IPS-18a (cell line): ENCODE measurements around the gene VANGL2.

Experiments used
- H3K27ac ChIP-seq: one replicate; pipeline ENCODE4 v1.5.1; 2013; ENCODE audit warnings: low read length
- H3K27me3 ChIP-seq: one replicate; pipeline ENCODE4 v1.6.1; 2013; ENCODE audit warnings: mild to moderate bottlenecking, low read length; ENCODE audit not compliant: control insufficient read depth, insufficient read depth
- H3K36me3 ChIP-seq: one replicate; pipeline ENCODE4 v1.6.1; 2013; ENCODE audit warnings: low read depth, low read length; ENCODE audit not compliant: control insufficient read depth
- H3K4me1 ChIP-seq: one replicate; pipeline ENCODE4 v1.6.1; 2013; ENCODE audit warnings: low read depth, low read length; ENCODE audit not compliant: control insufficient read depth
- H3K4me3 ChIP-seq: one replicate; pipeline ENCODE4 v1.5.1; 2013; ENCODE audit warnings: low read length
- H3K9ac ChIP-seq: one replicate; pipeline ENCODE4 v1.6.1; 2013; ENCODE audit warnings: mild to moderate bottlenecking, low read length, moderate library complexity
- H3K9me3 ChIP-seq: one replicate; pipeline ENCODE4 v1.6.1; 2013; ENCODE audit warnings: low read depth, low read length; ENCODE audit not compliant: control insufficient read depth

Gene VANGL2

DNA sequence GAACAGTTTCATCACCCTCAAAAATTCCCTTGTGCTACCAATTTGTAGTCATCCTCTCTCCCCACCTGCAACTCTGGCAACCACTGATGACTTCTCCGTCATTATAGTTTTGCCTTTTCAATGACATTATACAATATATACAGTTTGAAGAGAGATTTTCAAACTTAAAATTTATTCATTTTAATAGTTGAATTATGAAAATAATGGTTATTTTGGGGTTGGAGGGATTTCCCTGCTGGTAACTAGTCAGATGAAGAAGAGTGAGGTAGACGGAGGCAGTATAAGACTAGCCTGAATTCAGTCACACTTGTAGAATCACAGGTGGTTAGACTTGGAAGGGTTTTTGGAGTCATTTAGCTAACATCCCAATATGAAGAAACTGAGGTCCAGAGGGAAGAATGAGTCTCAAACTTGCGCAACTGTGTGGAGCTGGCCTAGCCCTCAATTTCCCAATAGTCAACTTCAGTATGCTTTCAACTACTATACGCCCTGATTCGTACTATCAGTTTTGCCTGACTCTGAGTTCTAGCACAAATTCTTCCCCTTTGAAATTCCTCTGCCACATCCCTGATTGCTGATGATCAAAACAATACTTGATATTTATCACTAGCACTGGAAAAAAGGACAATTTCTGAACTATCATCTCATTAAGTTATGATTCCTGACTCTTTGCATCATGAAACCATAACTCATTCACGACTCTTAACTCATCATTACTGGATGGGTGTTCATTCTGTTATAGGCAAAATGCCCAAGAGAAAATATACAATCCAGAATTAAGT, 54.2 kb downstream of the VANGL2 start:
- H3K27ac ChIP-seq = no peak overlapping the region

DNA sequence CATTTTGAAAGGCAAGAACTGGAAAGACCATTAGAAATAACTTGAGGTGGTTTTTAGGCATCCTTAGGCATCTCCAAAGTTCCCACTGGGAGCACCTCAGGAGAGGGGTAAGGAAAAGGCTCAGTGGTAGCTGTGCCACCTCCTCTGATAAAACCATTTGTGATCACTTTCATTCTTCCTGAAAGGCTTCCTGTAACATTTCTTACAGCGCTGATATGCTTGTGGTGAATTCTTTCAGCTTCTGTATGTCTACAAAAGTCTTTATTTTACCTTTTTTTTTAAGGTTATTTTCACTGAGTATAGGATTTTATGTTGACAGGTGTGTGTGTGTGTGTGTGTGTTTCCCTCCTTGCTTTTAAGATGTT, 54.8 kb downstream of the VANGL2 start:
- H3K9me3 ChIP-seq = no peaks in the 10 kb centered on the region
- no peaks in the 10 kb centered on the region for H3K27me3 ChIP-seq
- H3K4me1 ChIP-seq = peaks cover 7% of the 10 kb centered on the region
- no peak overlapping the region for H3K9ac ChIP-seq
- H3K27ac ChIP-seq = no peak overlapping the region
- H3K36me3 ChIP-seq = no peaks in the 10 kb centered on the region
- no peak overlapping the region for H3K4me3 ChIP-seq

More for the DNA sequence above, 54.2 kb downstream of the VANGL2 start:
- H3K36me3 ChIP-seq = no peaks in the 10 kb centered on the region
- peaks cover 6% of the 10 kb centered on the region for H3K4me1 ChIP-seq
- H3K9me3 ChIP-seq = no peaks in the 10 kb centered on the region
- no peak overlapping the region for H3K4me3 ChIP-seq
- no peak overlapping the region for H3K9ac ChIP-seq
- no peaks in the 10 kb centered on the region for H3K27me3 ChIP-seq

DNA sequence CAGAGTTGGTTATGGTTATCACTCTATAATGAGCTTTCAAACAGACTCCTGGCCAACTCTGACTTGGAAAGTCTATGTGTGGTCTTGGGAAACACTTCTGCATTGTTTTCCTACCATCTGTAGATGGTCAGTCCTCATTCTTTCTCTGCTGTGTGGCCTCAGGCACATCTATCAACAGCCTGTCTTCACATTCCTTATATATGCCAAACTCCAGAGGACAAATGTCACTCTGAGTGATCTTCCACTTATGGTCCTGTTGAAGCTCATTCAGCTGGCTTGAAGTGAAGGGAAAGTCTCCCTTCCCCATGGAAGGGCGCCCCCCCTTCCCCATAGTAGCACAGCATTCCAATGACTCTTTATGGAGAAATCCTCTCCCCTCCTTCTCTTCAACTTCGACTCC, 58.7 kb downstream of the VANGL2 start:
- Histone ChIP-seq H3K9ac (no peak overlapping the region), H3K36me3 (no peaks in the 10 kb centered on the region), H3K27me3 (no peaks in the 10 kb centered on the region), H3K27ac (no peak overlapping the region), H3K4me1 (peaks cover 13% of the 10 kb centered on the region), H3K4me3 (no peak overlapping the region), H3K9me3 (no peaks in the 10 kb centered on the region)

DNA sequence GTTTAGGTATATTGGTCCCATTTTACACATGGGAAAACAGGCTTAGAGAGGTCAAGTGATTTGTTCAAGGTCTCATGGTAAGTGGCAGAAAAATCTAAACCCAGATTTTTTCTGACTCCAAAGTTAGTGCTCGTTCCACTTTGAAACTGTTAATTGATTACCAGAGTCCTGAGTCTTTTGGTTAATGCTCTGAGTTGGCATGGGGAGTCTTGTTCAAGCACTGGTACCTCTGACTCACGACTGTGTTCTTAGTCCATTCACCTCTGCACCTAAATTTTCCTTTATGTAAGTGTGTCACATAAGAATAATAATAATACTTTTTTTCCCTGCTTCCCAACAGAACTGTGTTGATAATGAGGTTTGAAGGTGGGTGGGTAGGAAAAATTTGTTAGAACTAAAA, 59.3 kb downstream of the VANGL2 start:
- Histone ChIP-seq H3K36me3 (no peaks in the 10 kb centered on the region), H3K4me3 (no peak overlapping the region), H3K4me1 (peaks cover 13% of the 10 kb centered on the region), H3K27ac (no peak overlapping the region), H3K9me3 (no peaks in the 10 kb centered on the region), H3K27me3 (no peaks in the 10 kb centered on the region), H3K9ac (no peak overlapping the region)

DNA sequence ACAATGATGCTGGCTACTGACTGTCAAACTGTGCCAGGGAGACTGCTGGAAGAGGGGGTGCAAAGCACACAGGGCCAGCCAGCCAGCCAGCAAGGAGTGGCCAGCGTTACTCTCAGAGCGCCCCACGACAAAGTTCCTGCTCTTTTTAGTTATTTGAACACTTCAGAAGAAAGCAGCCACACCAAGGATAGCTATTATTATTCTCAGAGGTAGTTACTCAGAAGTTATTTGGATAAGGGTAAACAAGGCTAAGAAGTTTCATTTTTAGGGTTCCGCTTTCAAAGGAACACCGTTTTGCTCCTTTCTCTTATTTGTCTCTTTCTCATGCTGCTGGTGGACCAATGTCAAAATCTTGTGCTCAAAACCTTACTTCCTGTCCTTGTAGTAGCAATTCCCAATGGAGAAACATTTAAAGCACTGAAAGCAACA, 59.9 kb downstream of the VANGL2 start:
- no peaks in the 10 kb centered on the region for H3K36me3 ChIP-seq
- no peaks in the 10 kb centered on the region for H3K9me3 ChIP-seq
- no peak overlapping the region for H3K9ac ChIP-seq
- H3K27ac ChIP-seq = no peak overlapping the region
- no peaks in the 10 kb centered on the region for H3K27me3 ChIP-seq
- peaks cover 13% of the 10 kb centered on the region for H3K4me1 ChIP-seq
- no peak overlapping the region for H3K4me3 ChIP-seq

DNA sequence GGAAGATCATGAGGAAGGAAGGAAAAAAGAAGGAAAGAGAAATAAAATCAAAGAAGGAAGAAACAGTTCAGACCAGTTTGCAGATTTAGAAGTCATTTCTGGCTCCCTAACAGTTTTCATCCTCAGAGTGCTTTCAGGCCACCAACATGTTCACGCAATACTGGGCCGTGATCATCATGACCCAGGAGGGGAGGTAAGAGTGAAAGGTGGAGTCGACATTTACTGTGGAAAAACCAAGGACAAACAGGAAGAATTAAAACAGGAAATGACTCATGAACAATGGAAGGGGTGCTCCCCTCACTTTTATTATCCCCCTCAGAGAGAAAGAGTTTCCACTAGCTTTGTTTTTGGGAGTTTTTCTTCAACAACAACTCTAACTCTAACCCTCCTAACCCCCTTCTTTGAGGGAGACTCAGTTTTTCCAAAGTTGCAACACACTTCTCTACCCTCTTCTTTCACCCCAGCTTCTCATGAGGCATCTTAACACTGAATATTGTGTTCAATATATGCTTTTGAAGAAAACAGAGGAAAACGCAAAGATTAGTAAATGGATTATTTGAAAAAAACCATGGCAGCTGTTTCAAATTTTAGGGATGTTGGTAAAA, 60.4 kb downstream of the VANGL2 start:
- Histone ChIP-seq H3K27ac (no peak overlapping the region), H3K36me3 (no peaks in the 10 kb centered on the region), H3K9me3 (no peaks in the 10 kb centered on the region), H3K4me3 (no peak overlapping the region), H3K4me1 (peaks cover 13% of the 10 kb centered on the region), H3K27me3 (no peaks in the 10 kb centered on the region), H3K9ac (no peak overlapping the region)

DNA sequence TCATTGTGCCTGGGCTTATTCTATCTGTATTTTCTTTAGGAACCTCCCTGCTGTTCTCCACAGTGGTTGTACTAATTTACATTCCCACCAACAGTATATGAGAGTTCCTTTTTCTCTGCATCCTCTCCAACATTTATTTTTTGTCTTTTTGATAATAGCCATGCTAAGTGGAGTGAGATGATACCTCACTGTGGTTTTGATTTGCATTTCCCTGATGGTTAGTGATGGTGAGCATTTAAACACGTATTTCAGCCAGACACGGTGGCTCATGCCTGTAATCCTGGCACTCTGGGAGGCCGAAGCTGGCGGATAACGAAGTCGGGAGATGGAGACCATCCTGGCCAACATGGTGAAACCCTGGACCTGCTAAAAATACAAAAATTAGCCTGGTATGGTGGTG, 64.8 kb downstream of the VANGL2 start:
- Histone ChIP-seq H3K27ac (no peak overlapping the region), H3K27me3 (no peaks in the 10 kb centered on the region), H3K9me3 (no peaks in the 10 kb centered on the region), H3K9ac (no peak overlapping the region), H3K4me3 (no peak overlapping the region), H3K36me3 (no peaks in the 10 kb centered on the region), H3K4me1 (peaks cover 7% of the 10 kb centered on the region)

DNA sequence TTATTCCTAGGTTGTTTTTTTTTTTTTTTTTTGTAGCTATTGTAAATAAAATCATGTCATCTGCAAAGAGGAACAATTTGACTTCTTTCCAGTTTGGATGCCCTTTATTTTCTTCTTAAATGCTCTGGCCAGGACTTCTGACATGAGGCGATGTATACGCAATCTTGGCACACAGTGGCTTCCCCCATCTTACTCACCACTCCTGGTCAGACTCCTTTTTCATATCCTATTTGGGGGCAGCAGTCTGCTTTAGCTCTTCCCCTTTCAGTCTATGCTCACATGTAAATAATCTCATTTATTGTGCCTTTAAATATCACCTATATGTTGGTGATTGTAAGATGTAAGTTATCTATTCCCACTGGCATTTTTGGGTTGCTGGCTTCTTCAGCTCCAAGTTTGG, 66.6 kb downstream of the VANGL2 start:
- H3K27me3 ChIP-seq = no peaks in the 10 kb centered on the region
- no peaks in the 10 kb centered on the region for H3K36me3 ChIP-seq
- H3K9me3 ChIP-seq = no peaks in the 10 kb centered on the region
- H3K4me3 ChIP-seq = no peak overlapping the region
- H3K27ac ChIP-seq = no peak overlapping the region
- H3K4me1 ChIP-seq = no peaks in the 10 kb centered on the region
- no peak overlapping the region for H3K9ac ChIP-seq

DNA sequence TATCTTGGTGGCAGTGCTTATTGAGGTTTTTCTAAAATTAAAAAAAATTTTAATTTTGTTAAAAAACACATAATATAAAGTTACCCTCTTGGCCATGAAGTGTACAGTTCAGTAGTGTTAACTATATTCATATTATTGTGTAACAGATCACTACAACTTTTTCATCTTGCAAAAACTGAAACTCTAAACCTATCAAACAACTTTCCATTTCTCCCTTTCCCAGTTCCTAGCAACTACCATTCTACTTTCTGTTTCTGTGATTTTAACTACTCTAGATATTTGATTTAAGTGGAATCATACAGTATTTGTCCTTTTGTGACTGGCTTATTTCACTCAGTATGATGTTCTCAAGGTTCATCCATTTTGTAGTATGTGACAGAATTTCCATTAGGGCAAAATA, 67.2 kb downstream of the VANGL2 start:
- no peak overlapping the region for H3K4me3 ChIP-seq
- no peak overlapping the region for H3K9ac ChIP-seq
- no peaks in the 10 kb centered on the region for H3K27me3 ChIP-seq
- no peaks in the 10 kb centered on the region for H3K9me3 ChIP-seq
- H3K36me3 ChIP-seq = no peaks in the 10 kb centered on the region
- no peak overlapping the region for H3K27ac ChIP-seq
- H3K4me1 ChIP-seq = no peaks in the 10 kb centered on the region

DNA sequence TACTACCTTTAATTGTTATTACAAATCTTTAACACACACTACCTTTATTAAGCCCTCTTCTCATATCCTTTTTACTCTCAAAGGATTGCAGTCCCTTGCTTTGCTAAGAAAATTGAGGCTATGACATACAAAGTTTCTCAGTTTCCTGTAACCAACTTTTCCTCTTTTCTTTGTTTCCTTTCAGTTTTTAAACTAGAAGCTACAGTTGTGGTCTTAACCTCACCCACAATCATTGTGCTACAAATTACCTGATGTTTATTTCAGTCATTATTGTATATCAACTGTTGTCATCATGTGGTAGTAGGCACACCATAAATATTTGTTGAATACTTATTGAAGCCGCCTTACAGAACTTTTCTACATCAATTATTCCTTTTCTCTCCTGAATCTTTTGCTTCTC, 70.9 kb downstream of the VANGL2 start:
- no peaks in the 10 kb centered on the region for H3K36me3 ChIP-seq
- H3K27ac ChIP-seq = no peak overlapping the region
- H3K27me3 ChIP-seq = no peaks in the 10 kb centered on the region
- no peaks in the 10 kb centered on the region for H3K4me1 ChIP-seq
- no peak overlapping the region for H3K4me3 ChIP-seq
- H3K9me3 ChIP-seq = no peaks in the 10 kb centered on the region
- no peak overlapping the region for H3K9ac ChIP-seq

DNA sequence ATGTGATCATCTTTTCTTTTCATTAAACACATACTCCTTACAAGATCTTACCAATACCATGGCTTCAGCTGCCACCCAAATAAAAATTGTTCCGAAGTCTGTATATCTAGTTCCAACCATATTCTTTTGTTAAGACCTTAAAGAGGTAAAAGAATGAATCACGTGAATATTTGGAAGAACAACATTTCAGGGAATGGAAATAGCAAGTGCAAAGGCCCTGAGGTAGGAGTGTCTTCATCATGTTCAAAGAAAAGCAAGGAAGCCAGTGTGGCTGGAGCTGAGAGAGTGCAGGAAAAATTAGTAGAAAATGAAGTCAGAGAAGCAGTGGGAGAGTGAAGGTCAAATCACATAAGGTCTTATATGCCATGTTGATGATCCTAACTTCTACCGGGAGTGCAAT, 71.7 kb downstream of the VANGL2 start:
- Histone ChIP-seq H3K36me3 (no peaks in the 10 kb centered on the region), H3K9me3 (no peaks in the 10 kb centered on the region), H3K27ac (no peak overlapping the region), H3K27me3 (no peaks in the 10 kb centered on the region), H3K4me3 (no peak overlapping the region), H3K4me1 (no peaks in the 10 kb centered on the region), H3K9ac (no peak overlapping the region)
